Endothelial cell (in vitro differentiated cells): ENCODE results near the gene ELMOD3. TPM values are rescaled to one million over a fixed set of nuclear protein-coding genes. Genes with fewer than 3 reads are reported as not detected.

ENCODE experiments used
- DNase-seq: peaks from one replicate; pipeline ENCODE4 v3.0.0; 2021; ENCODE audit warnings: low spot score
- H3K27ac Mint-ChIP-seq: one replicate; pipeline ENCODE4 v1.8.0; 2021; ENCODE audit warnings: mixed read lengths, inconsistent platforms; ENCODE audit not compliant: unreplicated experiment
- H3K27me3 Mint-ChIP-seq: one replicate; pipeline ENCODE4 v1.8.0; 2021; ENCODE audit warnings: mild to moderate bottlenecking, moderate library complexity, mixed read lengths, inconsistent platforms; ENCODE audit not compliant: unreplicated experiment
- H3K36me3 Mint-ChIP-seq: one replicate; pipeline ENCODE4 v1.8.0; 2021; ENCODE audit warnings: mild to moderate bottlenecking, low read depth, mixed read lengths, inconsistent platforms; ENCODE audit not compliant: unreplicated experiment
- H3K4me1 Mint-ChIP-seq: one replicate; pipeline ENCODE4 v1.8.0; 2021; ENCODE audit warnings: mild to moderate bottlenecking, mixed read lengths, inconsistent platforms; ENCODE audit not compliant: unreplicated experiment
- H3K4me3 Mint-ChIP-seq: one replicate; pipeline ENCODE4 v1.8.0; 2021; ENCODE audit warnings: mild to moderate bottlenecking, mixed read lengths, inconsistent platforms; ENCODE audit not compliant: unreplicated experiment
- H3K9me3 Mint-ChIP-seq: one replicate; pipeline ENCODE4 v1.8.0; 2021; ENCODE audit warnings: mixed read lengths, inconsistent platforms; ENCODE audit not compliant: unreplicated experiment
- CTCF ChIP-seq: fragments of 200-600 bp; sonication (generic); IDR thresholded peaks from one replicate; pipeline ENCODE4 v1.5.0; 2021; ENCODE audit warnings: antibody characterized with exemption; ENCODE audit not compliant: unreplicated experiment
- total RNA-seq: library from RNA; stranded (reverse); fragmentation: NEBNext Ultra II Directional; extraction: Animal tissue kit (Norgen Biotek cat#: 25700); gene quantifications from one replicate; pipeline ENCODE4 v1.2.1, GENCODE V29; 2021; ENCODE audit not compliant: unreplicated experiment

Gene ELMOD3
- total RNA-seq, 1 donor from 2014 or later: 15.9 TPM

- no peak overlapping the region for H3K4me3 Mint-ChIP-seq
- peaks cover 19% of the 10 kb centered on the region for H3K36me3 Mint-ChIP-seq
- H3K9me3 Mint-ChIP-seq: no peaks in the 10 kb centered on the region
- no peak for TF ChIP-seq CTCF
- H3K27ac Mint-ChIP-seq: no peak overlapping the region
- H3K4me1 Mint-ChIP-seq: peaks cover 8% of the 10 kb centered on the region
- no peak for DNase-seq
- peaks cover 6% of the 10 kb centered on the region for H3K27me3 Mint-ChIP-seq
Measured at GRCh38 chr2:85393836-85394235, 39.3 kb downstream of the ELMOD3 start.

GRCh38 chr2:85394261-85394681, 39.7 kb downstream of the ELMOD3 start:
- H3K4me3 Mint-ChIP-seq: no peak overlapping the region
- H3K36me3 Mint-ChIP-seq: peaks cover 15% of the 10 kb centered on the region
- DNase-seq: no peak
- TF ChIP-seq CTCF: no peak
- H3K4me1 Mint-ChIP-seq: peaks cover 8% of the 10 kb centered on the region
- H3K9me3 Mint-ChIP-seq: no peaks in the 10 kb centered on the region
- H3K27me3 Mint-ChIP-seq: peaks cover 6% of the 10 kb centered on the region
- no peak overlapping the region for H3K27ac Mint-ChIP-seq

- peaks cover 15% of the 10 kb centered on the region for H3K36me3 Mint-ChIP-seq
- no peak overlapping the region for H3K4me3 Mint-ChIP-seq
- H3K27ac Mint-ChIP-seq: no peak overlapping the region
- H3K4me1 Mint-ChIP-seq: peaks cover 8% of the 10 kb centered on the region
- H3K27me3 Mint-ChIP-seq: peaks cover 6% of the 10 kb centered on the region
- DNase-seq: no peak
- no peaks in the 10 kb centered on the region for H3K9me3 Mint-ChIP-seq
- no peak for TF ChIP-seq CTCF
Measured at GRCh38 chr2:85394976-85395375, 40.4 kb downstream of the ELMOD3 start.

- Mint-ChIP-seq H3K4me3 (peak overlapping the region; percentile 11), H3K4me1 (peaks cover 8% of the 10 kb centered on the region), H3K27ac (no peak overlapping the region), H3K36me3 (peaks cover 20% of the 10 kb centered on the region), H3K9me3 (no peaks in the 10 kb centered on the region), H3K27me3 (peaks cover 10% of the 10 kb centered on the region)
- DNase-seq: no peak
- no peak for TF ChIP-seq CTCF
Measured at GRCh38 chr2:85395912-85396475, 41.4 kb downstream of the ELMOD3 start.

GRCh38 chr2:85396531-85397470, 42.2 kb downstream of the ELMOD3 start:
- Mint-ChIP-seq H3K27me3 (peaks cover 7% of the 10 kb centered on the region), H3K4me1 (peaks cover 8% of the 10 kb centered on the region), H3K4me3 (peak overlapping the region; percentile 11), H3K9me3 (no peaks in the 10 kb centered on the region), H3K27ac (peak overlapping the region; percentile 25), H3K36me3 (peaks cover 22% of the 10 kb centered on the region)
- TF ChIP-seq CTCF: no peak
- DNase-seq: no peak
